GM21737 (cell line): ENCODE measurements around the gene KRTAP9-2.
"Not testable (repeated sequence)": the region's sequence is repeated elsewhere in the genome, so short reads cannot be mapped to it uniquely, and the experiment has no call there.

ENCODE experiments used
- ATAC-seq: cut with Tn5 transposase; IDR thresholded peaks from one replicate; pipeline ENCODE4 v1.9.1; 2021; ENCODE audit warnings: mild to moderate bottlenecking, moderate library complexity; ENCODE audit not compliant: unreplicated experiment

KRTAP9-2 gene

GRCh38 chr17:41226598-41227095, at the start of gene KRTAP9-2:
Gene KRTAP9-2, plus strand, starts transcription at chr17:41226648. Its CDS starts 7 bp downstream, at chr17:41226655.
- not testable (repeated sequence) for ATAC-seq

GRCh38 chr17:41176744-41177387, 49.6 kb upstream of the KRTAP9-2 start:
- no peak for ATAC-seq

- no peak for ATAC-seq
Observed at GRCh38 chr17:41177727-41178271, 48.6 kb upstream of the KRTAP9-2 start, which contains the start of gene KRTAP4-2. Gene KRTAP4-2, minus strand, starts transcription at chr17:41178221. Its CDS starts 57 bp downstream, at chr17:41178164.

GRCh38 chr17:41178341-41178740, 48.1 kb upstream of the KRTAP9-2 start:
- no peak for ATAC-seq

GRCh38 chr17:41178843-41179616, 47.4 kb upstream of the KRTAP9-2 start:
- no peak for ATAC-seq

GRCh38 chr17:41184480-41184961, 41.9 kb upstream of the KRTAP9-2 start, which contains the start of gene KRTAP4-1:
Gene KRTAP4-1, minus strand, starts transcription at chr17:41184911. Its CDS starts 57 bp downstream, at chr17:41184854.
- no peak for ATAC-seq

- ATAC-seq, result no peak
Observed at GRCh38 chr17:41185001-41185400, 41.4 kb upstream of the KRTAP9-2 start.

GRCh38 chr17:41186872-41187271, 39.6 kb upstream of the KRTAP9-2 start:
- no peak for ATAC-seq

GRCh38 chr17:41189837-41190318, 36.6 kb upstream of the KRTAP9-2 start, which contains the start of gene KRTAP9-1:
Gene KRTAP9-1, plus strand, starts transcription at chr17:41189887. Its CDS starts 0 bp downstream, at chr17:41189887.
- ATAC-seq, result not testable (repeated sequence)

- no peak for ATAC-seq
Observed at GRCh38 chr17:41190328-41190727, 36.1 kb upstream of the KRTAP9-2 start.

- ATAC-seq, result no peak
Observed at GRCh38 chr17:41196068-41196467, 30.4 kb upstream of the KRTAP9-2 start.

GRCh38 chr17:41199421-41200078, 26.9 kb upstream of the KRTAP9-2 start:
- ATAC-seq, result no peak

- no peak for ATAC-seq
Observed at GRCh38 chr17:41211845-41212466, 14.5 kb upstream of the KRTAP9-2 start.

- ATAC-seq, result no peak
Observed at GRCh38 chr17:41212524-41213169, 13.8 kb upstream of the KRTAP9-2 start.

- no peak for ATAC-seq
Observed at GRCh38 chr17:41215681-41216080, 10.8 kb upstream of the KRTAP9-2 start.

- no peak for ATAC-seq
Observed at GRCh38 chr17:41223821-41224220, 2.6 kb upstream of the KRTAP9-2 start.

- ATAC-seq, result no peak
Observed at GRCh38 chr17:41226051-41226450, 397 bp upstream of the KRTAP9-2 start.

GRCh38 chr17:41230094-41230493, 3.6 kb downstream of the KRTAP9-2 start:
- no peak for ATAC-seq

GRCh38 chr17:41231731-41232130, 5.3 kb downstream of the KRTAP9-2 start:
- no peak for ATAC-seq
